Activated CD4-positive, alpha-beta T cell treated with anti-CD3 and anti-CD28 coated beads, Interleukin-2, amount 50 U/mL, for 48 hours (primary cell): ENCODE measurements around the gene TTYH1.
"Not testable (repeated sequence)": the region's sequence is repeated elsewhere in the genome, so short reads cannot be mapped to it uniquely, and the experiment has no call there.

Source experiments
- DNase-seq, 2 experiments: peaks; one replicate each; pipeline ENCODE4 v3.0.0-alpha.2; 2020

The TTYH1 gene

DNA sequence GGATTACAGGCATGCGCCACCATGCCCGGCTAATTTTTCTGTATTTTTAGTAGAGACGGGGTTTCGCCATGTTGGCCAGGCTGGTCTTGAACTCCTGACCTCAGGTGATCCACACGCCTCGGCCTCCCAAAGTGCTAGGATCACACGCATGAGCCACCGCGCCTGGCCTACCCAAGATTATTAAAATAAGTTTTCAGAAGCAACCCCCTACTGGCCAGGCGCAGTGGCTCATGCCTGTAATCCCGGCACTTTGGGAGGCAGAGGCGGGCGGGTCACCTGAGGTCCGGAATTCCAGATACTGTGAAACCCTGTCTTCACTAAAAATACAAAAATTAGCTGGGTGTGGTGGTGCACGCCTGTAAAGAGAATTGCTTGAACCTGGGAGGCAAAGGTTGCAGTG, 31.1 kb downstream of the TTYH1 start:
- DNase-seq: not testable (repeated sequence)

DNA sequence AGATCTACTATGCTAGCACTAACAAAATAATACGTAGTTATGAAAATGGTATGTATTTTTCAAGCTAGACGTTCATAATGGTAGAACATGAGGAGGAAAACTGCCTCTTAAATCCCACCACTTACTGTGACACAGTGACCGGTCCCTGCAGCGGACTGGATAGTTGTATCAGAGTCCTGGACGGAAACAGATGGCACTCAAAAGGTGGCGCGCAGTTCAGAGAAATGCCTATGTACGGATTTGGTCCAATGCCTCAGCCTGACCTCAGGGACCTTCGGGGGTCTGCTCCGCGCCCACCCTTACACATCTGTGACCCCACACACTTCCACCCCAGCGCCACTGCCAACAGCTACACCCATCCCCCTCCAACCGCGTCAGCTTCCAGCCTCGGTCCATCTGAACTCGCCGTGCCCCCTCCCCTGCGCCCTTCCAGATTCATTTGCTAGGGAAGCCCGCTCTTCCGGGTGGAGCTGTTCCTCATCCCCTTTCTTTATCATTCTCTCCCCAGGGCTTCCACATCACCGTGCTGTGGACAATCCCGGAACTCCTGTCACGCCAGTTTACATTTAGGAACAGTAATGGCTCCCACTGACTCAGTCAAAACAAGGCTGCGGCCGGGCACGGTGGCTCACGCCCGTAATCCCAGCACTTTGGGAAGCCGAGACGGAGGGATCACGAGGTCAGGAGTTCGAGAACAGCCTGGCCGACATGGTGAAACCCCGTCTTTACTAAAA, 32.9 kb downstream of the TTYH1 start:
- peak; percentile 49 to 59 for DNase-seq

DNA sequence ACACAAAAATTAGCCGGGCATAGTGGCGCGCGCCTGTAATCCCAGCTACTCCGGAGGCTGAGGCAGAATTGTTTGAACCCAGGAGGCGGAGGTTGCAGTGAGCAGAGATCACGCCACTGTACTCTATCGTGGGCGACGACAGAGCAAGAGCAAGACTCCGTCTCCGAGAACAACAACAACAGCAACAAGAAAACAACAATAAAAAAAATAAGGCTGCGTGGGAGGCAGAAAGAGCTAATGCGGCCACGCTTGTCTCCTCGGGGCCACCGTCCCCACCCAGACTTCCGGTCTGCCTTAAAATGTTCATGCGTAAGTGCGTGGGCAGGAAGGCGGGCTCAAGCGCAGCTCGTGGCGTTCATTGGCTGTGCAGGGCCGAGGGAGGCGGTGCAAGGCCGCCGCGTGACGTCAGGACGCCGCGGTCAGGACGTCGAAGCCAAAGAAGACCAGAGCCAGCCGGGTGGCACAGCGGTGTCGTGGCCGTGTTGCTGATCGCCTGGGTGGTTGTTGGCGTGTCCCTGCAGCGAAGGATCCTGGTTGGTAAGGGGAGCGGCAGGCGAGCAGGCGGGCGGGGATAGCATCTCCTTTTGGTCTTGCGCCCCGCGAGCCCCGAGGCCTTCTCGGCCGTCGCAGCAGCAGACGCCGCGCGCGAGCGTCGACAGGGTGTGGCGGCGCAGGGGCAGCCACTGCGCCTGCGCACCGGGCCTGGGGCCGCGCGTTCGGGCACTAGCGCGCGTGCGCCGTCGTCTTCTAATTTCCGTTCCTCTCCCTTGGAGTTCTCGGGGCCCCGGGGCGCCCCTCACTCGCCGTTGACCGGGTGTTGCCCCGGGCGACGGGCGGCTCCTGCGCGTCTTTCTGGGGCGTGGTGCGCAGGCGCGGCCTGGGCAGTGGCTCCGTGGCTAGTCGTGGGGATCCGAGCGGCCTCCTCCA, 33.8 kb downstream of the TTYH1 start, which contains the start of gene LENG8:
Gene LENG8, plus strand, starts transcription at position 426 of the 927 bp plus-strand sequence. CDS start 2,146 bp downstream, outside the sequence.
- peak; percentile 96 to 97 for DNase-seq

DNA sequence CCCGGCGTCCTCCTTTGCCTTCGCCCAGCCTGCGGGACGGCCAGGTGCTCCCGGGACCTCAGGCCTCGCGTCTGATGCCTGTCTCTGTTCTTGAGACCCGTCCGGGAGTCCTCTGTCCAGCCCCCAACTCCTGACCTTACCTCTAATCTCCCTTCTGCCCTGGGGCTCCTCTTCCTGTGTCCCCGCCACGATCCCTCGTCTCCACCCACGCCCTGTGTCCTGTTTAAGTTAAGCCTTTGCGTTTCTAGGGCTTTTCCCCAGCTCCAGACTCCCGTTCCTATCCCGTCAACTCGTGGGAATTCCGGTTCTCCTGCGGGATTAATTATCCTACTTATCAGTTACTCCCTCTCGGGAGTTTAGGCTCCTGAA, 34.4 kb downstream of the TTYH1 start:
- no peak for DNase-seq

DNA sequence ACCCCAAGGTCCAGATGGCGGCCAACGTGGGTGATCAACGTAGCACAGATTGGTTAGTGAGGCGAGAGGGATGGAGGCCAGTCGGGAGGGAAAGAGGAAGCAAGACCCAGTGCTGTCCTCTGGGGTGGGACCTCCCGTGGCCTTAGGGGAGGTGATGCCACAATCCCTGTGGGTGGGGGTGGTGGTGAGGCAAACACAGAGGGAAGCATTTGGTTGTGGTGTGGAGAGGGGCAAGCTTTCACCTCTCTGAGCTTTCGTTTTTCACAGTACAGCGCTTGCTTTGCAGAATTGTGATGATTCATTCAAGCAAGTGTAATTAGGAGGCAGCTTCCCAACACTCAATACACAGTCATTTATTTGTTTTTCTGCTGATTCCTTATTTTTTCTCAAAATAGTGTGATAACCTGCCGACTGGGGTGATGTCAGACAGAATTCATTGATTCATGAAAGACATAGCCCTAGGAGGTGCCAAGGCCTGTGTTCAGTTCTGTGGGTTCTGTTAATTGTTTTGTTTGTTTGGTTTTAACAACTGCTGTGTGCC, 36.1 kb downstream of the TTYH1 start:
- DNase-seq: no peak

DNA sequence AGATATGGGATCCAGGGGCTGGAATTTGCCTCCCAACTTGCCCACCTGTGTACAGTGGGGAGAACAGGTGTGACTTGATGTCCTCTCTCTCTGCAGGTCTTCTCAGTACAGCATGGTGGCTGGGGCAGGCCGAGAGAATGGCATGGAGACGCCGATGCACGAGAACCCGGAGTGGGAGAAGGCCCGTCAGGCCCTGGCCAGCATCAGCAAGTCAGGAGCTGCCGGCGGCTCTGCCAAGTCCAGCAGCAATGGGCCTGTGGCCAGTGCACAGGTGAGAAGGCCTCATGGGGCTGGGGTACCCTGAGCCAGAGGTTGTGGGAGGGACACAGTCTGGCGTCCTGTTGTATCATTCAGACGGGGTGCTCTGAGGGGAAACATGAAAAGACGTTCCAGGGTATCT, 36.7 kb downstream of the TTYH1 start:
- DNase-seq: no peak

DNA sequence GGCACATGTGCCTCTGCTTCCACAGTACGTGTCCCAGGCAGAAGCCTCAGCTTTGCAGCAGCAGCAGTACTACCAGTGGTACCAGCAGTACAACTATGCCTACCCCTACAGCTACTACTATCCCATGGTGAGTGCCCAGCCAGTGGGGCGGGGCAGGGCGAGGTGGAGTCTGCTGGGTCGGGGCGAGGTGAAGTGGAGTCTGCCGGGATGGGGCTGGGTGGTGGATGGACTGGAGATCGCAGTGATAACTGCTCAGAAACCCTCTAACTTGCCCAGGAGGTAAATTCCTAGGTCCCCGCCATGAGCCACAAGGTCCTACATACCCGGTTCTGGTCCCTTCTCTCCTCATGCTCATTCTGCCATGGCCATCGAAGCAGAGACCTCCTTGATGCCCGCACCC, 37.4 kb downstream of the TTYH1 start:
- DNase-seq: no peak

DNA sequence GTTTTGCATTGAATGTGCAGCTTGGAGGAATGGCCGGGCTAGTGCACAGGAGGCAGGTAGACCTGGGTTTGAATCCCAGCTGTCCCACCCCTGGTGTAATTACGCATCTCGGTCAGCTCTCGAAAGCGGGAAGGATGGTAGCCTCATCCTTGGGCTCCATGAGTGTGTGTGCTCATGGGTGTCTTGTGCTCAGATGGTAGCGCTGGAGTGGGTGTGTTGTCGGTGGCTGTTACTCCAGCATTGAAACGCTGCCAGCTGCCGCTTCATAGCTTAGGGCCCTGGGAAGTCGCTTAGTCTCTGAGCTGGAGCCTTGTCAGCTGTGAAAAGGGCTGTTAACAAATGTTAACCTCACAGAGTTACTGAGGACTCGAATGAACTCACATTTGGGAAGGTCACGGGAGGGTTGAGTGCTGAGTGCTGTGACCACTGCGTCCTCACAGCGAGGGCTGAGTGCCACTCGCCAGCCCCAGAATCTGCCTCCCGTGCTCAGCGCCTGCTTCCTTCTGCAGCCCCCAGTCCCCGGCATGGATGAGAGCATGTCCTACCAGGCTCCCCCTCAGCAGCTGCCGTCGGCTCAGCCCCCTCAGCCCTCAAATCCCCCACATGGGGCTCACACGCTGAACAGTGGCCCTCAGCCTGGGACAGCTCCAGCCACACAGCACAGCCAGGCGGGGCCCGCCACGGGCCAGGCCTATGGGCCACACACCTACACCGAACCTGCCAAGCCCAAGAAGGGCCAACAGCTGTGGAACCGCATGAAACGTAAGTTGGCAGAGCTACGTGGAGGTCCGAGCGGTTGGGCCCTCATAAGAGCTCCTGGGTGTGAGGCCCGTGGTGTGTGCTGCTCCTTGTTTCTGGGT, 38.9 kb downstream of the TTYH1 start:
- DNase-seq: no peak

DNA sequence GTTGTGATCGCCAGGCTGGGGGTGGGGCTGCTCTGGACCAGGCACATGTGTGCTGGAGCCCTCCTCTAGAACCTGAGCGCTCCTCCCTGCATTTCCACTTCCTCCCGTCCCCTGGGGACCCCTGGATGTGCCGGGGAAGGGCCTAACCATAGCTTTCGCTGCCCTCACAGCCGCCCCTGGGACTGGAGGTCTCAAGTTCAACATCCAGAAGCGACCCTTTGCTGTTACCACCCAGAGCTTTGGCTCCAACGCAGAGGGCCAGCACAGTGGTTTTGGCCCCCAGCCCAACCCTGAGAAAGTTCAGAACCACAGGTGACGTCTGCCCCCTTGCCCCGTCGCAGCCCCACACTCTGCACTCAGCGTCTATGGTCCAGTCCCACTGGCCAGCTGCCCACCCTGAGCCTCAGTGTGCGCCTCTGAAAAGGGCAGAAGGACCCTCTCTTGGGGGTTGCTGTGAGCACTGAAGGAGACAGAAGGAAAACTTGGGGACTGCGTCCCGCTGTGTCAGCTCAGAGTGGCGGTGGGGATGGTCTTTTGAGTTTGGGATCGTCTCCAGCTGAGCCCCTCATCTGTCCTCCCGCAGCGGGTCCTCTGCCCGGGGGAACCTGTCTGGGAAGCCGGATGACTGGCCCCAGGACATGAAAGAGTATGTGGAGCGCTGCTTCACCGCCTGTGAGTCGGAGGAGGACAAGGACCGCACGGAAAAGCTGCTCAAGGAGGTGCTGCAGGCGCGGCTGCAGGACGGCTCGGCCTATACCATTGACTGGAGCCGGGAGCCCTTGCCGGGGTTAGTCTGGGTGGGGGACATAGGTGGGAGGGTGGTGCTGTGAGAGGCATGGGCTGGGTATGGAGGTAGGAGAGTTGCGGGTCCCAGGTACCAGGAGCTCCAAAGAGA, 39.8 kb downstream of the TTYH1 start:
- no peak for DNase-seq

DNA sequence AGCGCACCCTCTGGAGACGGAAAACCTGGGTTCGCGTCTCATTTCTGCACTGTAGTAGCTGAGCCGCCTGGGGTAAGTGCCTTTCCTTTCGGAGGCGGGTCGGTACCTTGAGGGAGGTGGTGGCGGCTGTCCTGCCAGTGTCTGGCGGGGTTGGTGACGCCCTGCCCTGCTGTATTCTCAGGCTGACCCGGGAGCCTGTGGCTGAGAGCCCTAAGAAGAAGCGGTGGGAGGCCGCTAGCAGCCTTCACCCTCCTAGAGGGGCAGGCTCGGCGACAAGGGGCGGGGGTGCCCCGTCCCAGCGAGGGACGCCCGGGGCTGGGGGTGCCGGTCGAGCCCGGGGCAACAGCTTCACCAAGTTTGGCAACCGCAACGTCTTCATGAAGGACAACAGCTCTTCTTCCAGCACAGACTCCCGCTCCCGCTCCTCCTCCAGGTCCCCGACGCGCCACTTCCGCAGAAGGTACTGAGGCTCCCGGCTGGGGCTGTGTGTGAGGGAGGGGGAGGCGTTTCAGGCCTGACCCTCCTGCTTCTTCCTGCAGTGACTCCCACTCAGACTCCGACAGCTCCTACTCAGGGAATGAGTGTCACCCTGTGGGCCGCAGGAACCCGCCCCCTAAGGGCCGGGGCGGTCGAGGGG, 40.6 kb downstream of the TTYH1 start:
- no peak for DNase-seq

DNA sequence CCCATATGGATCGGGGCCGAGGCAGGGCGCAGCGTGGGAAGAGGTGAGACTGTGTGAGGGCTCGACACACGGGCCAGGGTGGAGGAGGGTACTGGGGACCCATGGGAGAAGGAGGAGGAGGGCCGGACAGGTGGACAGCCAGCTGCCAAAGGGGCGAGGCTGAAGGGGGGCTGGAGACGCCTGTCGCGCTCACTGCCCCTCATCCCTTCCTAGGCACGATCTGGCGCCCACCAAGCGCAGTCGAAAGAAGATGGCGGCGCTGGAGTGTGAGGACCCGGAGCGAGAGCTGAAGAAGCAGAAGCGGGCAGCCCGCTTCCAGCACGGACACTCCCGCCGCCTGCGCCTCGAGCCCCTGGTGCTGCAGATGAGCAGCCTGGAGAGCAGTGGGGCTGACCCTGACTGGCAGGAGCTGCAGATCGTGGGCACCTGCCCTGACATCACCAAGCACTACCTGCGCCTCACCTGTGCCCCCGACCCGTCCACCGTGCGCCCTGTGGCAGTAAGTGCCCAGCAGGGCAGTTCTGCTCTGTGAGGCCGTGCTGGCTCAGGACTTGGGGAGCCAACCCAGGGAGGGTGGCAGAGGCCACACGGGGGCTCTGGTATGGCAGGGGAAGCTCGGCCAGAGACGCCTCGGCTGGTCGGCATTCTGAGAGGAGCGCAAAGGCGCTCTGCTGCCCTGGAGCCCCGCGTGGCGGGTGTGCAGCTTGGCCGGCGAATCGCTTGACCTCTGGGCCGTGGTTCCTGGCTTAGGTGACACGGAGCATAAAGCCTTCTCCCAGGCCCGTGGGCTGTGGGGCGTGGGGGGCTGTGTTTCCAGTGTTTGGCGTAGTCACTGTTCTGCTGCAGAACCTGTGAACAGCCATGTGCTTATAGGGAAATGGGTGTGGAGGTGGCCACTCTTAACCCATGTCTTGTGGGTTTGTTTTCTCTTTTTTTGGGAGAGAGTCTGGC, 41.4 kb downstream of the TTYH1 start:
- no peak for DNase-seq

DNA sequence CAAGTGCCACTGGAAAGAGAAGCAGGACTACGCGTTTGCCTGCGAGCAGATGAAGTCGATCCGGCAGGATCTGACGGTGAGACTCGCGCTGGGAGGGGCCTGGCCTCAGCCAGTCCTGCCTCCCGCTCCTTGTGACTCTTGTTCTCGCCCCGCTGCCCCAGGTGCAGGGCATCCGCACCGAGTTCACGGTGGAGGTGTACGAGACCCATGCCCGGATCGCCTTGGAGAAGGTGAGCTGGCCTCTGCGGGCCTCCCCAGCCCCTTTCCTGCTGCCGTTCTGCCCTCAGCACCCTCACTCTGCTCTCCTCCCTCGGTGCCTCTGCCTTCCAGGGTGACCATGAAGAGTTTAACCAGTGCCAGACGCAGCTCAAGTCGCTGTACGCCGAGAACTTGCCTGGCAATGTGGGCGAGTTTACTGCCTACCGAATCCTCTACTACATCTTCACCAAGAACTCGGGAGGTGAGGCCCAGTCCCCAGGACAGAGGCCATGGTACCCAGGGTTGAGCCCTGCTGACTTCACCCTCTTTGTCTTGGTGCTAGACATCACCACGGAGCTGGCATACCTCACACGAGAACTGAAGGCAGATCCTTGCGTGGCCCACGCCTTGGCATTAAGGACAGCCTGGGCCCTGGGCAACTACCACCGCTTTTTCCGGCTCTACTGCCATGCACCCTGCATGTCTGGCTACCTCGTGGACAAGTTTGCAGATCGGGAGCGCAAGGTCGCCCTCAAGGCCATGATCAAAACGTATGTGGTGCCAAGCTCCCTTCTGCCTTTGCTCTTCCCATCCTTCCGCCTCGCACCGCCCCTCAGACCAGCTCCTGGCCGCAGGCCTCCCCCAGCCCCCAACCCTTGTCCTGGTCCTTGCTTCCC, 42.7 kb downstream of the TTYH1 start:
- DNase-seq: no peak

DNA sequence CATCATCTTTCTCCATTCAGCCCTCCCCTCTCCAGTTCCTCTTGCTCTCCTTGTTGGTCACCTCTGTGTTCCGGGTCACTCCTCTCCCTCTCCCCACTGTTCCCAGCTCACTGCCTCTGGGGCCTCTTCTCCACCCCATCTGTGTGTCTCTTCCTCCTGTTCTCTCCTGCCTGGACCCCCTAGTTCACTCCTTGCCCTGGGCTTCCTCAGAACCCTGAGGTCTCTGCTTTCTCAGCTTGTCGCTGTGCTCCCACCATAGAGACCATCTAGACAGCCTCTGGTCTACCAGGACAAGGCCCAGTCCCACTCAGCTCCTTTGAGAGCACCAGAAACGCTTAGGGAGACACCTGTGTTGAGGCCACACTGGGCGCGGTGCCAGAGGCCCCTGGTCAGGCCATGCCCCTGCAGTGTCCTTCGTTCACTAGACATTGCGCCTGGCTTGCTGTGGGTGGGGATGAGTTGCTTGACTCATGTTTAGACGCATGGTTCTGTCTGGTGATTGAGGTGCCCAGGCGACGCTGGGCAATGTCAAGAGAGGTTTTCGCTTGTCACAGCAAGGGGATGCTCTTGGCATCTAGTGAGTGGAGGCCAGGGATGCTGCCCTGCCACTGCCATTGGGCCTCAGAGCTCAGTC, 43.5 kb downstream of the TTYH1 start:
- DNase-seq: no peak

DNA sequence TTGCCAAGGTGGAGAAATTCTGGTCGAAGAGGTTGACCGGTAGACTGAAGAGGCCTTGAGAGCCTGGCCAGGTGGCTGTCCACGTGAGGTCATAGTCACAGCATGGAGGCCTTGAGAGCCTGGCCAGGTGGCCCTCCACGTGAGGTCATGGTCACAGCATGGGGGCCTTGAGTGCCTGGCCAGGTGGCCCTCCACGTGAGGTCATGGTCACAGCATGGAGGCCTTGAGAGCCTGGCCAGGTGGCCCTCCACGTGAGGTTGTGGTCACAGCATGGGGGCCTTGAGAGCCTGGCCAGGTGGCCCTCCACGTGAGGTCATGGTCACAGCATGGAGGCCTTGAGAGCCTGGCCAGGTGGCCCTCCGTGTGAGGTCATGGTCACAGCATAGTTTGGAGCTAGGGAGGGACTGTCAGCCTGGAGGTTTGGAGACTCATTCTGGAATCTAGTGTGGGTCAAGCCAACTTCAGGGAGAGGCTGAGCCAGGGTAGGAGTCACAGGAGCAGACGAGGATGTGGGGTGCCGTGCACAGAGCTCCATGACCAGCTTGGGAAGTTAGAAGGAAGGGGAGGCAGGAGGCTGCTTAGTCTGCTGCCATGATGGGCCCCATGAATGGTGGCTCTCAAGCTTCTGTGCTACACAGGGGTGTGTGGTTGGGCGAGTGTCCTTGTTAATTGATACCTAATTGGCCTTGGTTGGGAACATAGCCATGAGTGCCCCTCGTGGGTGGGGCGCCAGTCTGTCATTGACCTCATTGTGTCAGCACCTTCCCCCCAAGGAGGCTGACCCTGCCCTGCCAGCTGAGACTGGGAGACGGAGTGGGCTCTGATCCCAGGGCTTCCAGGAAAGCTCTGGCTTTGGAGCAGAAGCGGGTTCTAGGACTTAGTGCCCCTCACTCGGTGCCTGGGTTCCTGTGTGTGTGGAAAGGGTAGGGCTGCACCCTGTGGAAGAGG, 44.3 kb downstream of the TTYH1 start:
- no peak for DNase-seq

DNA sequence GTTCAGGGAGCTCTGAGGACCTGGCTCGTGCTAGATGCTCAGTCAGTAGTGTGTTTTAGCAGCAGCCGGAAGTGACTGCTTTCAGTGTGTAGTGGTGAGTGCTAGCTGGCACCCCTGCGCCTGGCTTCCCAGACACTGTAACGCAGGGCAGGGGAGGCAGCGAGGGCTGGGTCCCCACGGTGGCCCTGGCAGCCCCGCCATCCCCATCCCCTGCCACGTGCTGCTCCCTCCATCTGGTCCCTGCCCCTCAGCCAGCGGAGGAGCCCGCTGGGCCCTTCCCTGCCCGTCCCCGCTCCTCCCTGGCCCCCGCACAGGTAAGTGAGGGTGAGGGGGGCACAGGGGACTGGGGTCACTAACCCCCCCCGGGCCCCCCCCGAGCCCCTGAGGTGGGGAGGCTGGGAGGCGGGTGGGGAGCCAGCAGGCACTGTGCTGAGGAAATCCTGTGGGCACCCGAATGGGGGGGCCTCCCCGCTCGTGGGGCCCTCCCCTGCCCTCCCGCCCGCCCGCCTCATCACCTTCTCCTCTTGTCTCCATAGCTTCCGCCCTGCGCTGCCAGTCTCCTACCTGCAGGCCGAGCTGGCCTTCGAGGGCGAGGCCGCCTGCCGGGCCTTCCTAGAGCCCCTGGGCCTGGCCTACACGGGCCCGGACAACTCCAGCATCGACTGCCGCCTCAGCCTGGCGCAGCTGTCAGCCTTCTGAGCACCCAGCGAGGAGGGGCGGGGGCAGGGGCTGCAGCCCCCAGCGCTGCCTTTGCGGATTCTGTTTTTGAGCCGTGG, 45.2 kb downstream of the TTYH1 start:
- no peak for DNase-seq

DNA sequence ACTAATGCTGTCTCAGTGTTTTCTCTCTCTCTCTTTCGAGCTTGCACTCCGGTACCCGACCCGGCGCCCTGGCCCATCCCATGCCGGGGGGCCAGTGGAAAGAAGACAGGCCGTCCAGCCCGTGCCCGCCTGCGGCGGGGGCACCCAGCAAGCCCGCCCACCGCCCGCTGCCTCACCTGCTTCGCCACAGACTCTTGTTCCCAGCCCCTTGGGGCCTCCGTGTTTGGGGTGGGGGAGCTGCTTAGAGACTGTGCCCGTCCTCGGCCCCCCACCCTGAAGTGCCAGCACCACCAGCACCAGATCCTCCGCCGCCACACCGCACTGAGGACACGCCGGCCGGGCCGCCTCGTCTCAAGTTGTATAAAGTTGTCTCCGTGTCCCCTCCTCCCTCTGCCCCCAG, 45.9 kb downstream of the TTYH1 start:
- DNase-seq: no peak
